Activated naive CD8-positive, alpha-beta T cell treated with anti-CD3 and anti-CD28 coated beads, Interleukin-2, amount 50 U/mL, for 24 hours (primary cell): Measurements from ENCODE around the gene ANKRD18B.
"Not testable (repeated sequence)": the region's sequence is repeated elsewhere in the genome, so short reads cannot be mapped to it uniquely, and the experiment has no call there.

Source experiments
- ATAC-seq: fragments of 150-1000 bp; cut with Tn5 transposase; one replicate; pipeline ENCODE4 v1.10.0; 2021
- DNase-seq: peaks from one replicate; pipeline ENCODE4 v3.0.0; 2021
- H3K27ac Mint-ChIP-seq: one replicate; pipeline ENCODE4 v1.8.0; 2021; ENCODE audit warnings: mild to moderate bottlenecking, mixed read lengths
- H3K27me3 Mint-ChIP-seq: one replicate; pipeline ENCODE4 v1.8.0; 2021; ENCODE audit warnings: mixed read lengths
- H3K36me3 Mint-ChIP-seq: one replicate; pipeline ENCODE4 v1.8.0; 2021; ENCODE audit warnings: low read depth, mixed read lengths
- H3K4me1 Mint-ChIP-seq: one replicate; pipeline ENCODE4 v1.8.0; 2021; ENCODE audit warnings: mixed read lengths
- H3K4me3 Mint-ChIP-seq: one replicate; pipeline ENCODE4 v1.8.0; 2021; ENCODE audit warnings: mild to moderate bottlenecking, moderate library complexity, mixed read lengths
- H3K9me3 Mint-ChIP-seq: one replicate; pipeline ENCODE4 v1.8.0; 2021; ENCODE audit warnings: mixed read lengths

ANKRD18B gene

DNA sequence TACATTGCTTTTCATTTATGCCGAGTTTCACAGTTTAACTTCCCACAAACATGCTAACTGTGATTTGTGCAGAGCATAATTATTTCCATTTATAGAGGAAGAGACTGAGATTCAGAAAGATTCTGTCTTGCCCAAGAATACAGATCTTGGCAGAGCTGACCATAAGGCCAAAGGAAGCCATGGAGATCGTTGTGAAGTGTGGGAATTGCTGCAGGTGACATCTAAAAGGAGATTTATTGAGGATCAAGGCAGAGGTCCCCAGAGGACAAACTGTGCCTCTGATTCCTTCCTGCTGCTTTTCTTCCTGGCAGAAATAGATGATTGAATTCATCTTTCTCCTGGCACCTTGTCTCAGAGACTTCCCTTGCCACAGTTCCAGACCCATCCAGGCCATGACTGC lies 88.4 kb downstream of the ANKRD18B start:
- H3K27ac Mint-ChIP-seq, DNase-seq, H3K4me1 Mint-ChIP-seq, H3K4me3 Mint-ChIP-seq, H3K9me3 Mint-ChIP-seq, H3K36me3 Mint-ChIP-seq, ATAC-seq: not testable (repeated sequence)
- peaks cover 20% of the 10 kb centered on the region for H3K27me3 Mint-ChIP-seq

DNA sequence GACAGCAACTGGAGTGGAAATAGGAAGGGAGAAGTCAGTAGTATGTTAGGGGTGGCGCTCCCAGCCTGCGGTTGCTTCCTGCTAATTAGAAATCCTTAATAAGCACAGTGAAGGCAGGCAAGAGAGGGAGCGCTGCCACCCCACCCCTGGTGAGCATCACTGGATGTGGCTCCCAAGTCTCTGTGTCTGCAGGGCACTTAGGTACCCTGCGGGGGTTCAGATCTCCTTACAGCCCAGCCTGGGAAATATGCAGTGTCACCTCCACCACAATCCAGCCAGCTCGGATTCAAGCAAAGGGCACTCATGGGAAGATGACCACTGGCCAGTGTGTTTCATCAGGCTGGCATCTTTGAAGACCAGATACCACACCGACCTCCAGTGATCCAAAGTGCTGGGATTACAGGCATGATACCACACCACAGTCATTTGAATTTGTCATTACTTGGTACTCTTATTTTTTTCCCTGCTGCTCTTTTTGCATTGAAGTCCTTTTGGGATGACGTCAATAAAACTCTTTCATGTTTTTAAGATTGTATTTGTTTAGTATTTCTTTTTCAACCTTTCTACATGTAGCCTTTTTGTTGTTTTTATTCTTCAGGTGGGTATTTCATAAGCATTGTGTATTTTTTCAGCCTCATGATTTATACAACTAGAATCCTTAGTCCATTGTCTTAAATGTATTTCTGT lies 90.1 kb downstream of the ANKRD18B start:
- peaks cover 20% of the 10 kb centered on the region for H3K27me3 Mint-ChIP-seq
- no peaks in the 10 kb centered on the region for H3K36me3 Mint-ChIP-seq
- DNase-seq (no peak), ATAC-seq (no peak)
- no peaks in the 10 kb centered on the region for H3K4me1 Mint-ChIP-seq
- no peak overlapping the region for H3K4me3 Mint-ChIP-seq
- H3K9me3 Mint-ChIP-seq: peaks cover 5% of the 10 kb centered on the region
- no peak overlapping the region for H3K27ac Mint-ChIP-seq

GRCh38 chr9:33618370-33618769 lies 94.3 kb downstream of the ANKRD18B start:
- H3K27me3 Mint-ChIP-seq: peaks cover 16% of the 10 kb centered on the region
- not testable (repeated sequence) for ATAC-seq, H3K4me3 Mint-ChIP-seq, DNase-seq, H3K36me3 Mint-ChIP-seq, H3K4me1 Mint-ChIP-seq, H3K27ac Mint-ChIP-seq, H3K9me3 Mint-ChIP-seq

DNA sequence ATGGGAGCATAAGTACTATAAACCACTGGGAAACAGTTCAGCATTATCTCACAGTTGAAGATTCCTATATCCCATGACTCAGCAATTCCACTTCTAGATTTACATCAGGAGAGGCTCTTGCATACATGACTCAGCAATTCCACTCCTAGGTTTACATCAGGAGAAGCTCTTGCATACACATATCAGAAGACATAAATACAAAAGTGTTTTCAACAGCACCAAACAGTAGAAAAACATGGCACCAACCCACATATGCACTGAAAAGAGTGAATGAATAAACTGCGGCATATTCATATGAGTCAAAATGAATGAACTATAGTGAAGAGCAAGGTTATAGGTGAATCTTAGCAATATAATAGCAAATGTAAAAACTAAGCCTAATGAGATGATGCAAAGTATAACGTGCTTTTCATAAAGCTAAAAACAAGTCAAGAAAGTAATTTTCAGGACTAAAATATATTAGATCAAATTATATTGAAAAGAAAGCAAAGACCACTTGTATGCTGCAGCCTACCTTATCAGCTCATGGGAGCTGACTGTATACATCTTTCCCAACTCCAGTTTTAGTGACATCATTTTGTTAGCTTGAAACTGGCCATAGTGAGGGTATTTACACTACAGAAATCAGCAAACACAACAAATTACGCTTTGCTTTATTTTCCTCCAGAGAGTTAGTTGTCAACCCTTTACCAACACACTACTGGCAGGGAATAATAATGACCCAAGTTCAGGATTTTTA lies 95.8 kb downstream of the ANKRD18B start:
- no peak overlapping the region for H3K4me3 Mint-ChIP-seq
- no peak overlapping the region for H3K27ac Mint-ChIP-seq
- DNase-seq (no peak), ATAC-seq (no peak)
- no peaks in the 10 kb centered on the region for H3K9me3 Mint-ChIP-seq
- peaks cover 7% of the 10 kb centered on the region for H3K4me1 Mint-ChIP-seq
- no peaks in the 10 kb centered on the region for H3K36me3 Mint-ChIP-seq
- H3K27me3 Mint-ChIP-seq: peaks cover 27% of the 10 kb centered on the region

- no peaks in the 10 kb centered on the region for H3K36me3 Mint-ChIP-seq
- H3K27ac Mint-ChIP-seq: no peak overlapping the region
- no peaks in the 10 kb centered on the region for H3K9me3 Mint-ChIP-seq
- no peak overlapping the region for H3K4me3 Mint-ChIP-seq
- peaks cover 29% of the 10 kb centered on the region for H3K27me3 Mint-ChIP-seq
- no peak for DNase-seq
- ATAC-seq: no peak
- H3K4me1 Mint-ChIP-seq: peaks cover 7% of the 10 kb centered on the region
Measured at GRCh38 chr9:33620738-33621439, 96.8 kb downstream of the ANKRD18B start.
